Mesodermal cell (in vitro differentiated cells): ENCODE results near the gene NDOR1.
"Not testable (repeated sequence)": the region's sequence is repeated elsewhere in the genome, so short reads cannot be mapped to it uniquely, and the experiment has no call there.

Experiments used
- H3K27ac ChIP-seq: 2 replicates; pipeline ENCODE4 v1.7.0; 2013; ENCODE audit warnings: mild to moderate bottlenecking, low read depth, low read length, moderate library complexity; ENCODE audit not compliant: severe bottlenecking
- H3K36me3 ChIP-seq: 2 replicates; pipeline ENCODE4 v1.7.1; 2013; ENCODE audit warnings: mild to moderate bottlenecking, low read length, moderate library complexity; ENCODE audit not compliant: control insufficient read depth, insufficient read depth
- H3K4me1 ChIP-seq: one replicate; pipeline ENCODE4 v1.7.1; 2013; ENCODE audit warnings: mild to moderate bottlenecking, low read length; ENCODE audit not compliant: insufficient read depth, control insufficient read depth, poor library complexity, severe bottlenecking
- H3K4me3 ChIP-seq: 2 replicates; pipeline ENCODE4 v1.7.0; 2013; ENCODE audit warnings: low read length, control low read depth, mild to moderate bottlenecking; ENCODE audit not compliant: insufficient read depth, poor library complexity, severe bottlenecking; ENCODE audit errors: extremely low read depth
- H3K9me3 ChIP-seq: 2 replicates; pipeline ENCODE4 v1.7.1; 2013; ENCODE audit warnings: mild to moderate bottlenecking, low read length, moderate library complexity; ENCODE audit not compliant: control insufficient read depth
- WGBS, 2 experiments: methylation state at CpG; one replicate each; pipeline ENCODE4 v1.1.5; 2013; ENCODE audit warnings: missing lambda C conversion rate in 2 of 2; ENCODE audit not compliant: insufficient coverage in 2 of 2; 5-methylcytosine and 5-hydroxymethylcytosine counted together

NDOR1 gene

DNA sequence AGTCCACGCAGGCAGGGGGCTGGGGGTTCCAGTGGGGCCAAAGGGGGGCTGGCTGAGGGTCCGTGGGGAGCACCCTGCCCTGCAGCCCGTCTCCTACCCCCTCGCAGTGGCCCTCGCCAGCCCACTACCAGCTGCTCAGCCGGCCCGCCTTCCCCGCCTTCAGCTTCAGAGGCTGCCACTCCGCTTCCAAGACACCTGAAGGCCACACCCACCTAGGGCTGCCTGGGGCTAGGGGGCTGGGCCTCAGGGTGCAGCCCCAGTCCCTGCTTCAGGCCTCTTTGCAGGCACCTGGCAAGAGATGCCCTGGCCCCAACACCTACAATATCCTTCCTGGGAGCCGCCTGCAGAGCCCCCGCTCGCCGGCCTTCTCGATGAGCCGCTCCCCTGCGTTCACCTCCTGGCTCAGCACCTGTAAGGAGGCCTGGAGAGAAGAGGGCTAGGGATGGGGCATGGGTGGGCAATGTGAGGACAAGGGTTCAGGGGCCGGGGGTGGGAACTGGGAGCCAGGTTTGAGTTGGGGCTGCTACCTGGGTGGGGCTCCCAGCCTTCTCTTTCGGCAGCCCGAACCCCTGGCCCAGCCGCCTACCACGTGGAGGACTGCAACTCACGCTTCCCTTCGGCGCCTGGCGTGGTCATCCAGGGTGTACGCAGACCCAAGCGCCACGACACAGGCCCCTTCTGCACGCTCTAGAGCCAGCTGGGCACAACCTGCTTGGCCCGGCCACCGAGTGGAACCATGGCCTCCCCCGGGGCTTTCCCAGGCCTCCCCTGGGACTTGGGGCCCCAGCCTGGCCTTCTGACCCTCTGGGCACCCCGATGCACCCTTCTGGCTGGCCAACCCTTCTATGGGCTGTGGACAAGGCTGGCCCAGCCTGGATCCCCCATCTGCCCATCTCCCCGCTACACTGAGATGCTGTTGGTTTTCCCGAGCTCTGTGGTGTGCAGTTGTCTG is 47.3 kb downstream of the NDOR1 start:
- H3K4me3 ChIP-seq = no peak overlapping the region
- peaks cover 16% of the 10 kb centered on the region for H3K4me1 ChIP-seq
- H3K36me3 ChIP-seq = peaks cover 17% of the 10 kb centered on the region
- 81 to 87% methylated on average over 27 to 31 of the region's 35 CpGs for WGBS, 2 experiments
- H3K27ac ChIP-seq = no peak overlapping the region
- no peaks in the 10 kb centered on the region for H3K9me3 ChIP-seq

DNA sequence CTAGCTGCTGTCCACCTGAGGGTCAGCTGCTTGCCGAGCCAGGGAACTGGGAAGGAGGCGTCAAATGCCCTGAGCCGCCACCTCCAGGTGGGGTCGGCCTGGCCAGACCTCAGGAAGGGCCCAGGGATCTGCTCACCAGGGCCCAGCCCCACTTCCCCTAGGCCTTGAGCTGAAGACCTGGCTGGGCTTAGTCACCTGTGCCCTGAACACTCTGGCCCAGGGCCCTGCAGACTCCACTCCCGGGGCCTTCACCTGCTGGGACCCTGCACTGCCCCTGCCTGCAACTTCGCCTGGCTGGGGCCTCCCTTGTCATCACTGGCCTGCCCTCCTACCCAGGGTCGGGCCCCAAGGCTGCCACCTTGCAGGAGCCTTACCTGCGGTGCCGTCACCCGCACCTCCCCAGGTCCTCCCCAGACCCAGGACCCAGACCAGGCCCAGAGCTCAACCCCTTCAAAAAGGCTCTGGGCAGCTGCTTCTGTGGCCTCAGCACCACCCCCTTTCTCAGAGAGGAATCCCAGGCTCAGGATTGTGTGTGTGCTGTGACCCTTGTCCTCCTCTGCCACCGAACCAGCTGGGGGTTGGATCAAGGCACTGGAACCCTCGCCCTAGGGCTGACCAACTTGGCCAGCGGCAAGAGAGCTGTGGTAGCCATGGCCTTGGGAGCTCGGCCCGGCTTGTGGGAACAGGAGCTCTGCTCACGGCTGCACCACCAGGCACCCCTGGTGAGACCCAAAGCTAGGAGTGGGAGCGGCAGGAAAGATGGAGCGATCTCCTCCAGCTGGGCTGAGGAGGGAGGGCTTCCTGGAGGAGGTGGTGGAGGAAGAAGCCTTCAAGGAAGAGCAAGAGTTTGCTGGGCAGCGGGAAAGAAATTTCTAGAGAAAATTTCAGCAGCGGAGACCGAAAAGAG is 48.5 kb downstream of the NDOR1 start:
- Histone ChIP-seq H3K4me3 (peak overlapping the region; percentile 97), H3K4me1 (peaks cover 16% of the 10 kb centered on the region), H3K9me3 (no peaks in the 10 kb centered on the region), H3K36me3 (peaks cover 29% of the 10 kb centered on the region), H3K27ac (no peak overlapping the region)
- WGBS, 2 experiments = 60 to 63% methylated on average over 15 to 16 of the region's 21 CpGs

DNA sequence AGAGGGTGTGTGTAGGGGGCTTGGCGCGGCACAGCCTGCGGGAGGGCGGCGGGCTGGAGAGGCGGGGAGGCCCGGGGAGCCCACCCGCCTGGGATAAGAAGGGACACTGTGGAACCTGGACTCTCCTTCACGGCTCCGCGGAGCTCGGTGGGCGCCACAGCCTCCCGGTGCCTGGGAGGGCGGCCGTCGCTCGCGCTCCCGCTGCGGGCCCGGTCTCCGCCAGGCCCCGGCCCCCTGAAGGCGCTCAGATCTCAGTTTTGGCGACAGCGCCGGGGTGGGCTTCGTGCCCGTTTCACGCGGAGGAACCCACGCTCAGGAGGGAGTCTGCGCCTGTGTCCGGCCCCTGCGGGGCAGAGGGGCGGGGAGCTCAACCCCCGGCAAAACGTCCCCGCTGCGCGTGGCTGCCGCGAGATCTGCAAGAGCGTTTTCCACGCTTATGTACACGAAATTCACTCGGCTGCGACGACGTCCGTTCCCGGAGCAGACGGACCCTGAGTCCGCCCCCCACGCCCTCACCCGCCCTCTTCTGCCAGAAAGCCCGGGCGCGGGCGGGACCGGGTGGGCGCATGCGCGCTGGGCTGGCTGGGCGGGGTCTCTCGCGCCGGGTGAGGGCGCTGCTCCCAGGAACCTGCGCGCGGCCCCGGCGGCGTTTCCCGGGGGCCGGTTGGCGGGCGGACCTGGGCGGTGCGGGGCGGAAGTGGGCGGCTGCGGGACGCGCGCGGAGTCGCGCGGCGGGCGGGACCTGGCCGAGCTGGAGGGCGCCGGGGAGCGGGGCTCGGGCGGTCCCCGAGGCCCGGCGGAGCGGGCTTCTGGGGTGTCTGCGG is 49.3 kb downstream of the NDOR1 start, which contains the start of gene NELFB:
TSS of gene NELFB (plus strand) at position 704 of the 824 bp plus-strand sequence.
- Histone ChIP-seq H3K4me3 (peak within 1 kb of the TSS; percentile 97), H3K36me3 (peaks cover 34% of the 10 kb centered on the region), H3K27ac (peak within 1 kb of the TSS; percentile 80), H3K9me3 (no peaks in the 10 kb centered on the region), H3K4me1 (peaks cover 16% of the 10 kb centered on the region)
- 1 to 2% methylated on average over 86 to 97 of the region's 105 CpGs for WGBS, 2 experiments

DNA sequence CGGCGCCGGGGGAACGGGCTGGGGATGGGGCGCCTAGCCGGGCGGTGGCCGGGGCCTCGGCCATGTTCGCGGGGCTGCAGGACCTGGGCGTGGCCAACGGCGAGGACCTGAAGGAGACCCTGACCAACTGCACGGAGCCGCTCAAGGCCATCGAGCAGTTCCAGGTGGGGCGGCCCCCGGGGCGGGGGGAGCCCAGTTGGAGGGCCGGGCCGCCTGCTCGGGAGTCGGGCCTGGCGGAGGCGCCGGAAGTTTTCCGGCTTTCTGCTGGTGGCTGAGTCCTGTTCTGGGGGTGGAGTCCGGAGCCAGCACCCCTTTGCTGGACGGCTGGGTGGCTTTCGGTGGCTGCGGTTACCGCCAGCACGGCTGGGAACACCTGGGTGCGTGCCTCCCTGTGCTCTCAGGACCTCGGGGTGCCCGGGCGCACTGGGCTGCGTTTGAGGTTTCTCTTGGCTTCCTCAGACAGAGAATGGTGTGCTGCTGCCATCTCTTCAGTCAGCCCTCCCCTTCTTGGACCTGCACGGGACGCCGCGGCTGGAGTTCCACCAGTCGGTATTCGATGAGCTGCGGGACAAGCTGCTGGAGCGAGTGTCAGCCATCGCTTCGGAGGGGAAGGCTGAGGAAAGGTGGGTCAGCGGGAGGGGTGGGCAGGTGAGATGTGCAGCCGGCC is 50.1 kb downstream of the NDOR1 start:
- Histone ChIP-seq H3K4me3 (peak overlapping the region; percentile 97), H3K9me3 (no peaks in the 10 kb centered on the region), H3K4me1 (peaks cover 16% of the 10 kb centered on the region), H3K36me3 (peaks cover 34% of the 10 kb centered on the region), H3K27ac (peak overlapping the region; percentile 80)
- 2 to 4% methylated on average over 40 to 45 of the region's 51 CpGs for whole genome bisulfite sequencing, 2 experiments

DNA sequence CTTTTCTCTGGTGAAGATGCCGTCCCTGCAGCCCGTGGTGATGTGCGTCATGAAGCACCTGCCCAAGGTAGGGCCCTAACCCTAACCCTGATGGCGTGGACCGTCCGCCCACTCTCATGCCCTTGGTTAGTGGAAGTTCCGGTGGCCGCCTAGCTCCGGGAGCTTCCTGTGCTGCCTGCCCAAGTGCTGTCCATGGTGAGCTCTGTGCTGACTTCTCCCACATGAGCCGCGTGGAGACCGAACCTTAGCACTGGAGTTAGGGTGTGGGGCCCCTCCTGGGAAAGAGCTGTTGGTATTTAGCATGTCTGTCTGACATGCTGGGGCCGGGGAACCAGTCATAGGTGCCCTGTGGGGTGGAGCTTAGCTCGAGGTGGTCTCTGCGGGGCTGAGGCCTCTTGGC is 50.9 kb downstream of the NDOR1 start:
- Histone ChIP-seq H3K4me3 (peak overlapping the region; percentile 97), H3K4me1 (peaks cover 16% of the 10 kb centered on the region), H3K9me3 (no peaks in the 10 kb centered on the region), H3K27ac (no peak overlapping the region), H3K36me3 (peaks cover 34% of the 10 kb centered on the region)
- WGBS, 2 experiments = 93 to 96% methylated on average over 13 to 15 of the region's 15 CpGs

DNA sequence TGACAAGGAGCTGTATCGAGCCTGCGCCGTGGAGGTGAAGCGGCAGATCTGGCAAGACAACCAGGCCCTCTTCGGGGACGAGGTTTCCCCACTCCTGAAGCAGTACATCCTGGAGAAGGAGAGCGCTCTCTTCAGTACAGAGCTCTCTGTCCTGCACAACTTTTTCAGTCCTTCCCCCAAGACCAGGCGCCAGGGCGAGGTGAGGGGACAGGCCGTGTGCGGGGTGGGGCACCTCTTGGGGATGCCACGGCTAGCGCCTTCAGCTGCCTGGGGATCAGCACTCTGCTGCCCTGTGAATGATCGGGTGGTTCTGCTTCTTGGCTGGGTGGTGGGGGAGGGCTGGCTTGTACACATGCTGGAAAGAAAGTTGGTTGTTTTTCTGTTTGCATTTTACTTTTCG is 51.4 kb downstream of the NDOR1 start:
- H3K27ac ChIP-seq = no peak overlapping the region
- 97 to 98% methylated on average over 10 to 14 of the region's 15 CpGs for WGBS, 2 experiments
- peaks cover 13% of the 10 kb centered on the region for H3K4me1 ChIP-seq
- H3K36me3 ChIP-seq = peaks cover 38% of the 10 kb centered on the region
- no peaks in the 10 kb centered on the region for H3K9me3 ChIP-seq
- no peak overlapping the region for H3K4me3 ChIP-seq

DNA sequence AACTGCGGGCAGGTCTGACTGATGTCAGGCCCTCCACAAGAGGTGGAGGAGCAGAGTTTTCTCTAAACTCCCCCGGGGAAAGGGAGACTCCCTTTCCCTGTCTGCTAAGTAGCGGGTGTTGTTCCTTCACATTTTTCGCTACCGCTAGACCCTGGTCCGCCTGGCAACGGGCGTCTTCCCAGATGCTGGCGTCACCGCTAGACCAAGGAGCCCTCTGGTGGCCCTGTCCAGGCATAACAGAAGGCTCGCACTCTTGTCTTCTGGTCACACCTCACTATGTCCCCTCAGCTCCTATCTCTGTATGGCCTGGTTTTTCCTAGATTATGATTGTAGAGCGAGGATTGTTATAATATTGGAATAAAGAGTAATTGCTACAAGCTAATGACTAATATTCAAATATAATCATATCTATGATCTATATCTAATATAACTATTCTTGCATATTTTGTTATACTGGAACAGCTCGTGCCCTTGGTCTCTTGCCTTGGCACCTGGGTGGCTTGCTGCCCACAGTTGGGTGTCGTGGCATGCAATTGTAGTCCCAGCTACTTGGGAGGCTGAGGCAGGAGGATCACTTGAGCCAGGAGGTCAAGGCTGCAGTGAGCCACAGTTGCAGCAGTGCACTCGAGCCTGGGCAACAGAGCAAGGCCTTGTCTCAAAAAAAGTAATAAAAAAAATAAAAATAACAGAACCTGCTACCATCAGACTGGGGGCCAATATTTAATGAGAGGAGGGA is 56.8 kb downstream of the NDOR1 start:
- not testable (repeated sequence) for H3K27ac ChIP-seq
- H3K36me3 ChIP-seq = peaks cover 69% of the 10 kb centered on the region
- 74 to 88% methylated on average over 2 to 4 of the region's 15 CpGs for WGBS, 2 experiments

DNA sequence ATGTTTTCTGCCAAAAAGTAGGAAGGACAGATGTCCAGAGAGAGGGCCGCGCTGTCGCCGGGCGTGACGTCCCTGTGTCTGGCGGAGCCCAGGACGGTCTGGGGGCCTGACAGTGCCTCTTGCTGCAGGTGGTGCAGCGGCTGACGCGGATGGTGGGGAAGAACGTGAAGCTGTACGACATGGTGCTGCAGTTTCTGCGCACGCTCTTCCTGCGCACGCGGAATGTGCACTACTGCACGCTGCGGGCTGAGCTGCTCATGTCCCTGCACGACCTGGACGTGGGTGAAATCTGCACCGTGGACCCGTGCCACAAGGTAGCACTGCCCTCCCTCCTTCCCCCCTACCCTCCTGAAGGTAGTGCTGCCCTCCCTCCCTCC is 57.4 kb downstream of the NDOR1 start:
- WGBS, 2 experiments = 93 to 94% methylated on average over 23 to 24 of the region's 24 CpGs
- H3K4me3 ChIP-seq = no peak overlapping the region
- no peaks in the 10 kb centered on the region for H3K9me3 ChIP-seq
- peaks cover 71% of the 10 kb centered on the region for H3K36me3 ChIP-seq
- H3K27ac ChIP-seq = no peak overlapping the region
- H3K4me1 ChIP-seq = no peaks in the 10 kb centered on the region

More for the DNA sequence above, 56.8 kb downstream of the NDOR1 start:
- H3K9me3 ChIP-seq, H3K4me3 ChIP-seq, H3K4me1 ChIP-seq: not testable (repeated sequence)

DNA sequence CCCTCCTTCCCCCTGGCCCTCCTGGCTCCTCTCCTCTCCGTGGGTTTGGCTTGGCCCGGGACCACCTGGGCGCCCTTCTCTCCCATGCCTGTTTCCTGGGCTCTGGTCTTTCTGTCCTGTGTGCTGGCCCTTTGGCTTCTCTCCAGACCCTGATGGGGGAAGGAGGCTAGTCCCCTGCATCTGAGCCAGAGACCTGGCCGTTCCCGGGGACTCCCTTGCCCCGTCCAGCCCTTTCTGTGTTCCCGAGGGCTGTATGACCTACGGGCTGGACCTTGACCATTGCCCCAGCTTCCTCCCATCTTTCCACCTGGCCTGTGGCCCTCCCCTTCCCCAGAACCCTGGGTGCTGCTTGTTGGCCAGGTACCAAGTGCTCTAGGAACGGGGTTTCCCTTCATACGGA is 58.0 kb downstream of the NDOR1 start:
- 88 to 99% methylated on average over 9 to 10 of the region's 10 CpGs for whole genome bisulfite sequencing, 2 experiments
- peaks cover 69% of the 10 kb centered on the region for H3K36me3 ChIP-seq
- no peak overlapping the region for H3K4me3 ChIP-seq
- no peaks in the 10 kb centered on the region for H3K4me1 ChIP-seq
- H3K9me3 ChIP-seq = no peaks in the 10 kb centered on the region
- H3K27ac ChIP-seq = no peak overlapping the region
